GM23338 (cell line): ENCODE data around the gene EPHB2. TPM values are rescaled to one million over a fixed set of nuclear protein-coding genes. Genes with fewer than 3 reads are reported as not detected.

Experiments
- ATAC-seq: fragments of 200-7000 bp; cut with Tn5 transposase; 3 replicates; pipeline ENCODE4 v1.9.1; 2020
- DNase-seq: peaks from one replicate; pipeline ENCODE4 v3.0.0-alpha.2; 2015; ENCODE audit warnings: low spot score
- H2AFZ ChIP-seq: fragments of 200-600 bp; sonication (generic); 2 replicates; pipeline ENCODE4 v1.8.0; 2016; ENCODE audit warnings: antibody characterized with exemption, mild to moderate bottlenecking, moderate library complexity
- H3F3A ChIP-seq: fragments of 200-600 bp; sonication (generic); replicated peaks from 2 replicates; pipeline ENCODE4 v1.8.0; 2017; ENCODE audit warnings: antibody characterized with exemption, mixed run types, low read depth
- H3K27ac ChIP-seq: fragments of 200-600 bp; sonication (generic); 2 replicates; pipeline ENCODE4 v1.6.1; 2016; ENCODE audit warnings: low read depth
- H3K27me3 ChIP-seq: fragments of 200-600 bp; sonication (generic); 2 replicates; pipeline ENCODE4 v1.8.0; 2016; ENCODE audit warnings: mild to moderate bottlenecking, mixed run types, moderate library complexity; ENCODE audit not compliant: insufficient read depth
- H3K36me3 ChIP-seq: fragments of 200-600 bp; sonication (generic); 2 replicates; pipeline ENCODE4 v1.8.0; 2016; ENCODE audit warnings: mild to moderate bottlenecking; ENCODE audit not compliant: insufficient read depth
- H3K4me1 ChIP-seq: fragments of 200-600 bp; sonication (generic); 2 replicates; pipeline ENCODE4 v1.8.0; 2016; ENCODE audit warnings: mild to moderate bottlenecking, moderate library complexity; ENCODE audit not compliant: insufficient read depth
- H3K4me2 ChIP-seq: fragments of 200-600 bp; sonication (generic); 2 replicates; pipeline ENCODE4 v1.7.1; 2017; ENCODE audit warnings: mixed run types
- H3K4me3 ChIP-seq: fragments of 200-600 bp; sonication (generic); 2 replicates; pipeline ENCODE4 v1.6.1; 2016; ENCODE audit warnings: mixed run types
- H3K79me2 ChIP-seq: fragments of 200-600 bp; sonication (generic); replicated peaks from 2 replicates; pipeline ENCODE4 v1.8.0; 2017; ENCODE audit warnings: mild to moderate bottlenecking; ENCODE audit not compliant: insufficient read depth
- H3K9me2 ChIP-seq: fragments of 200-600 bp; sonication (generic); 2 replicates; pipeline ENCODE4 v1.8.0; 2017; ENCODE audit not compliant: insufficient read depth
- H4K20me1 ChIP-seq: fragments of 200-600 bp; sonication (generic); replicated peaks from 2 replicates; pipeline ENCODE4 v1.8.0; 2017; ENCODE audit warnings: mild to moderate bottlenecking; ENCODE audit not compliant: insufficient read depth
- H3K27ac Mint-ChIP-seq: 2 replicates; pipeline ENCODE4 v1.8.0; 2020; ENCODE audit warnings: inconsistent platforms, mild to moderate bottlenecking, moderate library complexity, mixed read lengths
- H3K27me3 Mint-ChIP-seq: 3 replicates; pipeline ENCODE4 v1.8.0; 2022; ENCODE audit warnings: low read depth, mild to moderate bottlenecking, moderate library complexity, mixed read lengths, inconsistent platforms; ENCODE audit not compliant: insufficient read depth, poor library complexity
- H3K36me3 Mint-ChIP-seq: 3 replicates; pipeline ENCODE4 v1.8.0; 2021; ENCODE audit warnings: low read depth, mild to moderate bottlenecking, inconsistent platforms, moderate library complexity, mixed read lengths
- H3K4me1 Mint-ChIP-seq: 3 replicates; pipeline ENCODE4 v1.8.0; 2020; ENCODE audit warnings: mild to moderate bottlenecking, inconsistent platforms, mixed read lengths
- H3K4me3 Mint-ChIP-seq: 3 replicates; pipeline ENCODE4 v1.8.0; 2021; ENCODE audit warnings: moderate library complexity, mild to moderate bottlenecking, inconsistent platforms, mixed read lengths
- H3K9me3 Mint-ChIP-seq: 3 replicates; pipeline ENCODE4 v1.8.0; 2020; ENCODE audit warnings: moderate library complexity, mild to moderate bottlenecking, inconsistent platforms, mixed read lengths
- EZH2 ChIP-seq: fragments of 200-600 bp; sonication (generic); IDR thresholded peaks from one replicate; pipeline ENCODE4 v1.8.0; 2017; ENCODE audit warnings: antibody characterized with exemption, mild to moderate bottlenecking, low read depth; ENCODE audit not compliant: unreplicated experiment
- EZH2phosphoT487 ChIP-seq: fragments of 200-600 bp; sonication (generic); IDR thresholded peaks from one replicate; pipeline ENCODE4 v1.8.1; 2018; ENCODE audit warnings: antibody characterized with exemption; ENCODE audit not compliant: unreplicated experiment
- JUNB ChIP-seq: IDR thresholded peaks from one replicate; pipeline ENCODE4 v1.6.1; 2016; ENCODE audit warnings: antibody characterized with exemption; ENCODE audit not compliant: unreplicated experiment
- ZNF114 ChIP-seq: fragments of 250-450 bp; sonication (Bioruptor Pico); IDR thresholded peaks from 2 replicates; pipeline ENCODE4 v1.5.0; 2020; ENCODE audit warnings: mild to moderate bottlenecking, moderate library complexity
- polyA plus RNA-seq: library from polyadenylated mRNA; unstranded; fragments of >200 nt; fragmentation: Nextera tagmentation; extraction: Ambion mirVana; gene quantifications from 2 replicates; pipeline ENCODE4 v1.2.1, GENCODE V29; 2016
- total RNA-seq: library from RNA; depleted of rRNA; stranded (reverse); fragments of >200 nt; shearing (Covaris generic); gene quantifications from 2 replicates; pipeline ENCODE4 v1.2.3, GENCODE V29; 2014
- TF ChIP-seq, protein P1 (sequence below): IDR thresholded peaks from 2 replicates; pipeline ENCODE4 v1.6.1; 2016; ENCODE audit warnings: antibody characterized with exemption
- TF ChIP-seq, protein P2 (sequence below): IDR thresholded peaks from one replicate; pipeline ENCODE4 v1.6.1; 2018; ENCODE audit warnings: antibody characterized with exemption; ENCODE audit not compliant: unreplicated experiment

Gene EPHB2
- total and polyA plus RNA-seq, 2 experiments from 2014 or later: 4.1 to 20.1 TPM

DNA sequence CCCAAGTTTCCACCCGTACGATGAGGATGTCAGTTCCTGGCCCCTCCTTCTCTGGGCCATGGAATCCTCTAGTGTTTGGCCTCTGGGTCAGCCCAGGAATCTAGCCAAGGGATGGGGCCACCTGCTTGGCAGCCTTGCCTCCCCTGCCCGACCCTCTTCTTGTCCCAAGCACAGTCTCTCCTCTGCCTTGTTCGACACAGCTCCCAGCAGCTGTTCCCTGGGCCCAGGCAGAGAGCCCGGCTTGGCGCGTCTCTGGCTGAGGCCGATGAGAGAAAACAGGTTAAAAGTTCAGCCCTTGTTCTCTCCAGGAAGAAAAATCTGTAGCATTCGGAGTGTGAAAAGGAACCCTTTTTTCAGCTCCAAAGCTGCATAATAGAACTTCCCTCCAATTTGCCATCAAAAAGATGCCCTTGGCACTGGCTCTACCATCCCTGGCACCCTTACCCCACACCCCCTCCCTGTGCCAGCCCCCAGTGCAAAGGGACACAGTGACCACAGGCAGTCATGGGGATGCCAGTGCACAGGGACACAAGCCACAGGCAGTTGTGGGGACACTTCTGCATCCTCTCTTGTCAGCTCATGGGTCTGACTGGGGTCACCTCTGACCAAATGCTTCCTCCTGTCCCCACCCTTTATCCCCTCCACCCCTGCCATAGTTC is 68.4 kb downstream of the EPHB2 start:
- Mint-ChIP-seq H3K4me1 (peaks cover 19% of the 10 kb centered on the region), H3K36me3 (no peaks in the 10 kb centered on the region), H3K27ac (no peak overlapping the region; the same call in 1 of the 2 replicates), H3K9me3 (no peaks in the 10 kb centered on the region), H3K4me3 (no peak overlapping the region), H3K27me3 (peaks cover 7% of the 10 kb centered on the region)
- no peaks in the 10 kb centered on the region for H3K79me2 ChIP-seq
- no peaks in the 10 kb centered on the region for H3K36me3 ChIP-seq
- DNase-seq: no peak
- H3K9me2 ChIP-seq: no peaks in the 10 kb centered on the region
- no peaks in the 10 kb centered on the region for H3F3A ChIP-seq
- no peak overlapping the region for H2AFZ ChIP-seq
- H3K27me3 ChIP-seq: no peaks in the 10 kb centered on the region
- H4K20me1 ChIP-seq: no peaks in the 10 kb centered on the region
- H3K4me1 ChIP-seq: peaks cover 3% of the 10 kb centered on the region; the same call in 1 of the 2 replicates
- no peak for TF ChIP-seq EZH2
- no peak overlapping the region for H3K27ac ChIP-seq
- no peak overlapping the region for H3K4me2 ChIP-seq
- ATAC-seq: no peak; the same call in 2 of the 3 replicates
- no peak overlapping the region for H3K4me3 ChIP-seq

DNA sequence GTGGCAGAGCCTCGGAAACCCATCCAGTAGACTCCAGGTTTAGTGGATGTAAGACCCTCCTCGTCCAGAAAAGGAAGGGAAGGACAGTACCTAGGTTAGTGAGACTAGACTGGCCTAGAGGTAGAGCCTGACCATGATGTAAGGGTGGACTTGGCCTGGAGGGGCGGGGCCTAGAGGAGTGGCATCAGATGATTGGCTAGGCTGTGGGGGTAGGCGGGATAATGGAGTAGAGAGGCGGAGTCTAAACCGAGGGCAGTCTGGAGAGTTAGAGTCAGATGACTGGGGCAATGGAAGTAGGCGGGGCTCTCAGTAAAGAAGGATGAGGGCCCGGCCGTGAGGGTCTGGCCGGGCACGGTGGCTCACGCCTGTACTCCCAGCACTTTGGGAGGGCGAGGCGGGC is 70.1 kb downstream of the EPHB2 start:
- Histone ChIP-seq H3F3A (no peaks in the 10 kb centered on the region), H2AFZ (no peak overlapping the region), H3K79me2 (no peaks in the 10 kb centered on the region), H3K27ac (no peak overlapping the region), H3K9me2 (no peaks in the 10 kb centered on the region), H4K20me1 (no peaks in the 10 kb centered on the region), H3K4me3 (no peak overlapping the region), H3K4me1 (peaks cover 3% of the 10 kb centered on the region; the same call in 1 of the 2 replicates), H3K36me3 (no peaks in the 10 kb centered on the region), H3K4me2 (no peak overlapping the region), H3K27me3 (no peaks in the 10 kb centered on the region)
- TF ChIP-seq, protein P1, sequence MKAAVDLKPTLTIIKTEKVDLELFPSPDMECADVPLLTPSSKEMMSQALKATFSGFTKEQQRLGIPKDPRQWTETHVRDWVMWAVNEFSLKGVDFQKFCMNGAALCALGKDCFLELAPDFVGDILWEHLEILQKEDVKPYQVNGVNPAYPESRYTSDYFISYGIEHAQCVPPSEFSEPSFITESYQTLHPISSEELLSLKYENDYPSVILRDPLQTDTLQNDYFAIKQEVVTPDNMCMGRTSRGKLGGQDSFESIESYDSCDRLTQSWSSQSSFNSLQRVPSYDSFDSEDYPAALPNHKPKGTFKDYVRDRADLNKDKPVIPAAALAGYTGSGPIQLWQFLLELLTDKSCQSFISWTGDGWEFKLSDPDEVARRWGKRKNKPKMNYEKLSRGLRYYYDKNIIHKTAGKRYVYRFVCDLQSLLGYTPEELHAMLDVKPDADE: no peak
- TF ChIP-seq JUNB (no peak), ZNF114 (CRISPR knock-in tag) (no peak), EZH2phosphoT487 (no peak)
- TF ChIP-seq, protein P2, sequence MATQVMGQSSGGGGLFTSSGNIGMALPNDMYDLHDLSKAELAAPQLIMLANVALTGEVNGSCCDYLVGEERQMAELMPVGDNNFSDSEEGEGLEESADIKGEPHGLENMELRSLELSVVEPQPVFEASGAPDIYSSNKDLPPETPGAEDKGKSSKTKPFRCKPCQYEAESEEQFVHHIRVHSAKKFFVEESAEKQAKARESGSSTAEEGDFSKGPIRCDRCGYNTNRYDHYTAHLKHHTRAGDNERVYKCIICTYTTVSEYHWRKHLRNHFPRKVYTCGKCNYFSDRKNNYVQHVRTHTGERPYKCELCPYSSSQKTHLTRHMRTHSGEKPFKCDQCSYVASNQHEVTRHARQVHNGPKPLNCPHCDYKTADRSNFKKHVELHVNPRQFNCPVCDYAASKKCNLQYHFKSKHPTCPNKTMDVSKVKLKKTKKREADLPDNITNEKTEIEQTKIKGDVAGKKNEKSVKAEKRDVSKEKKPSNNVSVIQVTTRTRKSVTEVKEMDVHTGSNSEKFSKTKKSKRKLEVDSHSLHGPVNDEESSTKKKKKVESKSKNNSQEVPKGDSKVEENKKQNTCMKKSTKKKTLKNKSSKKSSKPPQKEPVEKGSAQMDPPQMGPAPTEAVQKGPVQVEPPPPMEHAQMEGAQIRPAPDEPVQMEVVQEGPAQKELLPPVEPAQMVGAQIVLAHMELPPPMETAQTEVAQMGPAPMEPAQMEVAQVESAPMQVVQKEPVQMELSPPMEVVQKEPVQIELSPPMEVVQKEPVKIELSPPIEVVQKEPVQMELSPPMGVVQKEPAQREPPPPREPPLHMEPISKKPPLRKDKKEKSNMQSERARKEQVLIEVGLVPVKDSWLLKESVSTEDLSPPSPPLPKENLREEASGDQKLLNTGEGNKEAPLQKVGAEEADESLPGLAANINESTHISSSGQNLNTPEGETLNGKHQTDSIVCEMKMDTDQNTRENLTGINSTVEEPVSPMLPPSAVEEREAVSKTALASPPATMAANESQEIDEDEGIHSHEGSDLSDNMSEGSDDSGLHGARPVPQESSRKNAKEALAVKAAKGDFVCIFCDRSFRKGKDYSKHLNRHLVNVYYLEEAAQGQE: no peak
- H3K36me3 Mint-ChIP-seq: no peaks in the 10 kb centered on the region
- DNase-seq: peak; percentile 88
- no peak overlapping the region for H3K4me3 Mint-ChIP-seq
- H3K4me1 Mint-ChIP-seq: peaks cover 19% of the 10 kb centered on the region
- H3K27me3 Mint-ChIP-seq: no peaks in the 10 kb centered on the region
- no peaks in the 10 kb centered on the region for H3K9me3 Mint-ChIP-seq
- peak; percentile 91 for ATAC-seq
- H3K27ac Mint-ChIP-seq: peak overlapping the region; percentile 72; the same call in 1 of the 2 replicates
